ENCODE data around the gene KIF6.

DNA sequence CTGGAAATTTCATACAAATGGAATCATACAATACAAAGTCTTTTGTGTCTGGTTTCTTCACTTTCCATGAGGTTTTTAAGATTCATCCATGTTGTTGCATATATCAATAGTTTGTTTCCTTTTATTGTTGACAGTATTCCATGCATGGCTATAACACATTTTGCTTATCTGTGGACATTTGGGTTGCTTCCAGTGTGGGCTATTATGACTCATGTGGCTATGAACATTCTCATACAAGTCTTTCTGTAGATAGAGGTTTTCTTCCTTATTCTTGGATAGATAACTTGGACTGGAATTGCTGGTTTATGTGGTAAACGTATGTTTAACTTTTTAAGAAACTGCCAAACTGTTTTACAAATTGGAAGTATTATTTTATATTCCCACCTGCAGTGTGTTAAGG, 30.0 kb upstream of the KIF6 start:
- TF ChIP-seq, protein P1, sequence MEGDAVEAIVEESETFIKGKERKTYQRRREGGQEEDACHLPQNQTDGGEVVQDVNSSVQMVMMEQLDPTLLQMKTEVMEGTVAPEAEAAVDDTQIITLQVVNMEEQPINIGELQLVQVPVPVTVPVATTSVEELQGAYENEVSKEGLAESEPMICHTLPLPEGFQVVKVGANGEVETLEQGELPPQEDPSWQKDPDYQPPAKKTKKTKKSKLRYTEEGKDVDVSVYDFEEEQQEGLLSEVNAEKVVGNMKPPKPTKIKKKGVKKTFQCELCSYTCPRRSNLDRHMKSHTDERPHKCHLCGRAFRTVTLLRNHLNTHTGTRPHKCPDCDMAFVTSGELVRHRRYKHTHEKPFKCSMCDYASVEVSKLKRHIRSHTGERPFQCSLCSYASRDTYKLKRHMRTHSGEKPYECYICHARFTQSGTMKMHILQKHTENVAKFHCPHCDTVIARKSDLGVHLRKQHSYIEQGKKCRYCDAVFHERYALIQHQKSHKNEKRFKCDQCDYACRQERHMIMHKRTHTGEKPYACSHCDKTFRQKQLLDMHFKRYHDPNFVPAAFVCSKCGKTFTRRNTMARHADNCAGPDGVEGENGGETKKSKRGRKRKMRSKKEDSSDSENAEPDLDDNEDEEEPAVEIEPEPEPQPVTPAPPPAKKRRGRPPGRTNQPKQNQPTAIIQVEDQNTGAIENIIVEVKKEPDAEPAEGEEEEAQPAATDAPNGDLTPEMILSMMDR (optimal IDR thresholded peaks at IDR 0.05 in 1 of 3, IDR thresholded peaks at IDR 0.05 in 1 of 3, conservative IDR thresholded peaks at IDR 0.05 in 1 of 3; ENCODE audit: extremely low read depth in 1 of 3, insufficient read depth in 2 of 3, low read length in 3 of 3): no peak
- TF ChIP-seq EZH2 (IDR thresholded peaks at IDR 0.05; ENCODE audit: low read length): no peak
